Stimulated activated CD8-positive, alpha-beta memory T cell treated with anti-CD3 and anti-CD28 coated beads, Interleukin-4, amount 100 ng/mL, for 4 hours (primary cell): ENCODE measurements around the gene KAT5.
"Not testable (repeated sequence)": the region's sequence is repeated elsewhere in the genome, so short reads cannot be mapped to it uniquely, and the experiment has no call there.

Experiments used
- DNase-seq, 2 donors: peaks; one replicate each; pipeline ENCODE4 v3.0.0-alpha.2; 2020; ENCODE audit warnings: low read depth in 2 of 2, low spot score in 1 of 2

KAT5 gene

DNA sequence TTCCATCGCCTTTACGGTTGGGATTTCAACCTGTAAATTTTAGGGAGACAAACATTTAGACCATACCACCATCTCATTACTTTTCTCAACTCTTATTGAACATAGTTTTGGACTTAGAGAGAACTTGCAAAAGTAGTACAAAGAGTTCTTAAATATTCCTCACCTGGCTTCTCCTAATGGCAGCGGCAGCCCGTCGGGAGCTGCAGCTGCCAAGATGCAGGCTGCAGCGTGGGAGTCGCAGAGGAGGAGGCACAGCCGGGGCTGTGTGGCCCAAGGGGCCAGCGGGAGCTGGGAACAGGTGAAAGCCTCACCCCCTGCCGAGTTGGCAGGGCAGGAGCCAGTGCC, 31.6 kb downstream of the KAT5 start:
- no peak for DNase-seq

DNA sequence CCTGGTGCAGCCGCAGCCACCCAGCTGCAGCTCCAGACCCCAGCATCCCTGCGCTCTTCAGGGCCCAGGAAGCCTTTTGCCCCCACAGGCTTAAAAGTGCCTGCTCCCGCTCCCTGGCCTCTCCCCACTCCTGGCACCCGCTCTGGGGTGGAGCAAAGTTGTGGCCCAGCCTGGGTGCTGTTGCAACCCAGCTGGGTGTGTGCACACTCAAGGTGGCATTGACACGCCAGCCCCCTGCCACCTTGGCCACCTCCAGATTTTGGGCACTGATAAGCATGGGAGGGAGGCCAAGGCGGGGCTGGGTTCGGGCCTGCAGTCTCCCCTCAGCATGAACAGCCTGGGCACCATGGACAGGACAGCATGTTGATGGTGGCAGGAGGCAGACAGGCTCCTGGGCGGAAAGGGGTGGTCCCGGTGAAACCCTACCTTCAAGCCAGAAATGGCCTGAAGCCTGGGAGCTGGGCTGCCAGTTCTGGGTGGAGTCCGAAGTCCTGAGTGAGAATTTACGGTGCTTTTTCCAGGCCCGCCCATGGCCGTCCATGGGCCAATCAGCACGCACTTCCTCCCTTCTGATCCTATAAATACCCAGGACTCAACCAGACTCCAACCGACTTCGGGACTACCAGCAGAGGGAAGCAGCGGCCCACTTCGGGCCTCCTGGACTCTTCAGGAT, 32.1 kb downstream of the KAT5 start:
- DNase-seq = no peak

DNA sequence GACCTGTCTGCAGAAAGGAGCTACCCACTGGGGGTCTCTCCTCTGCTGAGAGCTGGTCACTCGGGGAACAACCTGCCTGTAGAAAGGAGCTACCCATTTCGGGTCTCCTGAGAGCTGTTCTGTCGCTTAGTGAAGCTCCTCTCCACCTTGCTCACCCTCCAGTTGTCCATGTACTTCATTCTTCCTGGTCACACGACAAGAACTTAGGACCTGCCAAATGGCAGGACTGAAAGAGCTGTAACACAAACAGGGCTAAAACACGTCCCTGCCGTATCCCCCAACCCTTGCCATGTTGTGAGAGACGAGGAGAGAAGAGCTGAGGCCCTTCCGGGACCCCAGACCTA, 32.6 kb downstream of the KAT5 start:
- DNase-seq = no peak

GRCh38 chr11:65745049-65745448, 33.0 kb downstream of the KAT5 start:
- DNase-seq = no peak

DNA sequence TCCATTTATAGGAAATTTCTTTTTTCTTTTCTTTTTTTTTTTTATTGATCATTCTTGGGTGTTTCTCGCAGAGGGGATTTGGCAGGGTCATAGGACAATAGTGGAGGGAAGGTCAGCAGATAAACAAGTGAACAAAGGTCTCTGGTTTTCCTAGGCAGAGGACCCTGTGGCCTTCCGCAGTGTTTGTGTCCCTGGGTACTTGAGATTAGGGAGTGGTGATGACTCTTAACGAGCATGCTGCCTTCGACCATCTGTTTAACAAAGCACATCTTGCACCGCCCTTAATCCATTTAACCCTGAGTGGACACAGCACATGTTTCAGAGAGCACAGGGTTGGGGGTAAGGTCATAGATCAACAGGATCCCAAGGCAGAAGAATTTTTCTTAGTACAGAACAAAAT, 50.1 kb downstream of the KAT5 start:
- DNase-seq = not testable (repeated sequence)

DNA sequence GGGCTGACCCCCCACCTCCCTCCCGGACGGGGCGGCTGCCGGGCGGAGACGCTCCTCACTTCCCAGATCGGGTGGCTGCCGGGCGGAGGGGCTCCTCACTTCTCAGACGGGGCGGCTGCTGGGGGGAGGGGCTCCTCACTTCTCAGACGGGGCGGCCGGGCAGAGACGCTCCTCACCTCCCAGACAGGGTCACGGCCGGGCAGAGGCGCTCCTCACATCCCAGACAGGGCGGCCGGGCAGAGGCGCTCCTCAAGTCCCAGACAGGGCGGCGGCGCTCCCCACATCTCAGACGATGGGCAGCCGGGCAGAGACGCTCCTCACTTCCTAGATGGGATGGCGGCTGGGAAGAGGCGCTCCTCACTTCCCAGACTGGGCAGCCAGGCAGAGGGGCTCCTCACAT, 50.8 kb downstream of the KAT5 start:
- not testable (repeated sequence) for DNase-seq

- DNase-seq = no peak
These were observed 52.4 kb downstream of the KAT5 start for GRCh38 chr11:65764434-65764833.

DNA sequence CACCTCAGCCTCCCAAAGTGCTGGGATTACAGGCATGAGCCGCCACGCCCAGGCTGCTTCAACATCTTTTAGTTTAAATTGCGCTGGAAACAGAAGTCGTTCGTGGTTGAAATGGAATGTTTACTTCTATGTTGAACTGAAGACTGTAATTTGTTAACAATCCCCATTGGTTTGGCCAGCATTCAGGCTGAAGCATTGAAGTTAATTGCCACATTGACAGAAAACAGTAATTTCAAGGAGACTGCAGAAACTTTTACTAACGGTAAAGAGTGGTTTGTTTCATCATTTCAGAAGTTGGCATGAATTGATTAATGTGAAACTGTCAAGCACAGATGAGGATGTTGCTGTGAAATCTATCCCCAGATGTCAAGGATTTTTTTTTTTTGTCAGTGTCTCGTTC, 54.5 kb downstream of the KAT5 start:
- no peak for DNase-seq

DNA sequence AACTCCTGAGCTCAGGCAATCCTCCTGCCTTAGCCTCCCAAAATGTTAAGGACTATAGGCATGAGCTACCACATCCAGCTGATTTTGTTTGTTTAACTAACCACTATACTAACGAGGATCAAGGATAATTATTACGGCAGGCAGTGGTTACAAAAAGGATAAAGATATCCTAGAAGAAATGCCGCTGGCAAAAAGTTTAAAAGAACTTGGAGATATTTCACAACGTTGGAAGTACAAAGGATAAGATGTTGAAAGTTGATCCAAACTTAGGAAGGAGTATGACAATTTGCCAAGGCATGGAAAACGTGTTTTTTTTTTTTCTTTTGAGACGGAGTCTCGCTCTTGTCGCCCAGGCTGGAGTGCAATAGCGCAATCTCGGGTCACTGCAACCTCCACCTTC, 55.4 kb downstream of the KAT5 start:
- no peak for DNase-seq

DNA sequence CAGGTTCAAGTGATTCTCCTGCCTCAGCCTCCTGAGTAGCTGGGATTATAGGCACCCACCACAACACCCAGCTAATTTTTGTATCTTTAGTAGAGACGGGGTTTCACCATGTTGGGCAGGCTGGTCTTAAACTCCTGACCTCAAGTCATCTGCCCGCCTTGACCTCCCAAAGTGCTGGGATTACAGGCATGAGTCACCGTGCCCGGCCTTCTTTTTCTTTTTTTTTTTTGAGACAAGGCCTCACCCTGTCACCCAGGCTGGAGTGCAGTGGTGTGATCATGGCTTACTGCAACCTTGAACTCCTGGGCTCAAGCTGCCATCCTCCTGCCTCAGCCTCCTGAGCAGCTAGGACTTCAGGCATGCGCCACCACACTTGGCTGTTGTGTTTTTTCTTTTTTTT, 55.8 kb downstream of the KAT5 start:
- DNase-seq = not testable (repeated sequence)
